ENCODE results near the gene GOLGA8K. TPM values are rescaled to one million over a fixed set of nuclear protein-coding genes. Genes with fewer than 3 reads are reported as not detected.
"Not testable (repeated sequence)": the region's sequence is repeated elsewhere in the genome, so short reads cannot be mapped to it uniquely, and the experiment has no call there.

GOLGA8K gene
- total RNA-seq, 2 donors from 2014 or later = 0.20 to 0.91 TPM

- H3K9me3 Mint-ChIP-seq; H3K9ac ChIP-seq (ENCODE audit: extremely low read depth, low read length, poor library complexity, severe bottlenecking); H3K4me3 ChIP-seq (ENCODE audit: low read length); H3K36me3 ChIP-seq (ENCODE audit: control insufficient read depth, insufficient read depth, low read length); DNase-seq; H3K27me3 Mint-ChIP-seq (ENCODE audit: insufficient read depth); H3K9me3 ChIP-seq (ENCODE audit: control insufficient read depth, low read length); H3K27me3 ChIP-seq (ENCODE audit: control insufficient read depth, insufficient read depth, low read length, poor library complexity, severe bottlenecking); H3K4me3 Mint-ChIP-seq; H3K36me3 Mint-ChIP-seq (ENCODE audit: low read depth); H3K4me1 ChIP-seq (ENCODE audit: control insufficient read depth, insufficient read depth, low read length); H3K27ac ChIP-seq (ENCODE audit: low read depth, low read length); H3K27ac Mint-ChIP-seq; H3K4me1 Mint-ChIP-seq: not testable (repeated sequence)
- 3% methylated on average over 7 of the region's 46 CpGs; no CpG with 5 or more reads in 1 of the 2 experiments for WGBS, 2 experiments (ENCODE audit: insufficient coverage in 1 of 2, insufficient read length in 1 of 2)
Observed at GRCh38 chr15:32345978-32346547, 57.0 kb downstream of the GOLGA8K start.

- H3K4me1 ChIP-seq (ENCODE audit: control insufficient read depth, insufficient read depth, low read length); H3K36me3 Mint-ChIP-seq (ENCODE audit: low read depth); H3K36me3 ChIP-seq (ENCODE audit: control insufficient read depth, insufficient read depth, low read length); H3K4me3 ChIP-seq (ENCODE audit: low read length); H3K9ac ChIP-seq (ENCODE audit: extremely low read depth, low read length, poor library complexity, severe bottlenecking); H3K9me3 ChIP-seq (ENCODE audit: control insufficient read depth, low read length); H3K27me3 ChIP-seq (ENCODE audit: control insufficient read depth, insufficient read depth, low read length, poor library complexity, severe bottlenecking); H3K9me3 Mint-ChIP-seq; H3K27ac ChIP-seq (ENCODE audit: low read depth, low read length); H3K27ac Mint-ChIP-seq; H3K4me3 Mint-ChIP-seq; H3K27me3 Mint-ChIP-seq (ENCODE audit: insufficient read depth); H3K4me1 Mint-ChIP-seq: not testable (repeated sequence)
- 67% methylated on average over 1 of the region's 3 CpGs; no CpG with 5 or more reads in 1 of the 2 experiments for WGBS, 2 experiments (ENCODE audit: insufficient coverage in 1 of 2, insufficient read length in 1 of 2)
- DNase-seq = peak; percentile 3
Observed at GRCh38 chr15:32343921-32344320, 59.2 kb downstream of the GOLGA8K start.

Other genes with a start within 250 kb of the GOLGA8K start
- 1 to 10 TPM in 1 of 2 donors, not detected in 1; 1.0 TPM for gene GOLGA8O, start 52.3 kb upstream of the GOLGA8K start, total RNA-seq
- 1 to 10 TPM; 1.1 to 3.7 TPM for gene GOLGA8N, start 190.2 kb upstream of the GOLGA8K start, total RNA-seq
- gene ARHGAP11A, start 212.2 kb upstream of the GOLGA8K start, total RNA-seq = 100 to 1,000 TPM in 1 of 2 donors, 10 to 100 TPM in 1; 61.0 to 107 TPM
- gene SCG5, start 238.4 kb upstream of the GOLGA8K start, total RNA-seq = 10 to 100 TPM; 10.9 to 17.2 TPM